ENCODE data around the gene PDE9A.

The PDE9A gene

DNA sequence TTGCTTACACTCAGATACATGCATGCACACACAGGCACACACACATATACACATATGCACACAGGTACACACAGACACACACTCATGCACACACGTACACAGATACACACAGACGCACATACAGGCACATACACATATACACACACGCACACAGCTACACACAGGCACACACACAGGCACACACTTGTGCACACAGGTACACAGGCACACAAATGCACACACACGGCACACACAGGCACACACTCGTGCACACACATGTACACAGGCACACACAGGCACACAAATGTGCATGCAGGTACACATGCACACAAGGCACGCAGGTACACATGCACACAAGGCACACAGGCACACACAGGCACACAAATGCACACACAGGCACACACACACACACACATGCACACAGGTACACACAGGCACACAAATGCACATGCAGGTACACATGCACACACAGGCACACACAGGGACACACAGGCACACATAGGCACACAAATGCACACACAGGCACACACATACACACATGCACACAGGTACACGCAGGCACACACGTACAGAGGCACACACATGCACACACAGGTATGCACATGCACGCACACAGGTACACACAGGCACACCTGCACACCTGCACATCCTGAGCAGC is 115.9 kb downstream of the PDE9A start:
- DNase-seq (ENCODE audit: low read depth, low spot score) = no peak

DNA sequence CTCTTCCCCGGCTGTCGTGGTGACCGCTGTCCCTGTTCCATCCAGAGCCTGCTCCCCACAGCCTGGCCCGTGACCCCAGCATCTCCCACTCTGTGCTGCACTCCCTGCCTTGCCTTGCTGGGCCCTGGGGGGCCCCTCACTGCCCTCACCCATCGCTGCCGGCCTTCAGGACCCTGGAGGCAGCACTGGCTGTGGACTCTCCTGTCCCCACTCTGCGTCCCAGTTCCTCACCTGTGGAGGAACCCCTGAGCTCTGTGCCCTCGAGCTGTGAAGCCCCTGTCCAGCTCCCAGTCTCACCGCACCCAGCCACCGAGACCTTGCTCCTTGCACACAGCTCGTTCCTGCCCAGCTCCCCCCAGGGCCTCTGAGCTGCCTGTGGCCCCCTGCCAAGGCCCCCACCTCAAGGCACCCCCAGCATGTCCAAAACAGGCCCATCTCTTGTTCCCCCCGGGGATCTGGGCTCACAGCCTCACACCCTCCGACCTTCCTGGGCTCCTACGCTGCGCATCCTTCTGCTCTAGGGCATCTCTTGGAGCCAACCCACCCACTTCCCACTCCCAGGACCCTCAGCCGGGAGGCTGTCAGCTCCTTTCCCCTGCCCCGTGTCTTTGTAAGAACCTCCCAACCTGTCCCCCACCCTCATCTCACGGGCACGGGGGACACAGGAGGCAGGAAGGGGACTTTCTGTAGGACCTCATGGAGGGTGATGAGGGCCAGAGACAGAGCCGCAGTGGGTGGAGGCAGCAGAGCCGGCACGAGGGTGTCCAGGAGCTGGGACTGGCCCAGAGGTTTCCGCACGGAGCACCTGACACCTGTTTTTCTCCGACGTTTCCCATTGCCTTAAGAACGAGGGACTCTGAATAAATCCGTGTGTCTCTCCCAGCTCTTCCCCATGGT is 116.6 kb downstream of the PDE9A start:
- DNase-seq (ENCODE audit: low read depth, low spot score) = no peak

DNA sequence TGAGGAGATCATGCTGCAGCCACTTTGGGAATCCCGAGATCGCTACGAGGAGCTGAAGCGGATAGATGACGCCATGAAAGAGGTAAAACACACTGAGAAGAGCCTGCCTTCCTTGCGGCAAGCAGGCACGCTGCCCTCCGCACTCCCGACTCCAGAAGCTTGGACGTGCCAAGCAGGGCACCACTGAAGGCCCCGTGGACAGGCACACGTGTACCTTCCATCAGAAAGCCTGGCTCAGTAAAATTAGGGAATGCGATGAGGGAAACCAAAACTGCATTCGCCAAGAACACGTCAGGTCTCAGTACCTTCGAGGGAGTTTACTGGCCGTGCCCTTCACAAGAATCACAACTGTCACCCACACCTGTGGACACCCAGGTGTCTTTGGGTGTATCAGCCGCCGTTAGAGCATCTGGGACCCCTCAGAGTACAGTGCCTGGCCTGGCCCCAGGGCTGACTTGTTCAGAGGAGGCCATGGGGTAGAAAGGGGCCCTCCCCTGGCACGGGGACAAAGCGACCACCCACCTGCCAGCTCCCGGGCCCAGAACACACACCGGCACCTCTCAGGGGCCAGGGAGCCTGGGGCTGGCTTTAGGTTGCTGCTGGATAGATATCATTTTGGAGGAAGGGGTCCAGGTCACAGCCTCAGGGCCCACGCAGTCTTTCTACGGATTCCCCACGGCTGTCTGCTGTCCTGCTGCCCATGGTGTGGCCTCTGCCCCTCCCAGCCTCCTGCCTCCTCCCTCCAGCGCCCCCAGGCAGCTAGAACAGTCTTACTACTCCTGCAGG is 117.5 kb downstream of the PDE9A start:
- no peak for DNase-seq (ENCODE audit: low read depth, low spot score)

DNA sequence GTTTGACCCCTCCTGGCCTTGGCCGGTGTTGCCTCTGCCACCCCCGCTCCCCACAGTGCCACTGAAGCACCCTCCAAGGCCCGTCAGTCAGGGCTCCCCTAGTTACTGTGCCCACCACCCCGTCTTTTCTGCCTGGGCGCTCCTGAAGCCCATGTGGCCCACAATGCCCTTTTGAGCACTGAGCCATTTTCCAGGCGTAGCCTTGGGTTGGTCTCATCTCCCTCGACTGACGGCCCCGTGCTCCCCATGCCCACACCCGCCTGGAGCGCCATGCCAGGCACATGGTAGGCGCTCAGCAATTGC is 118.0 kb downstream of the PDE9A start:
- no peak for DNase-seq (ENCODE audit: low read depth, low spot score)

DNA sequence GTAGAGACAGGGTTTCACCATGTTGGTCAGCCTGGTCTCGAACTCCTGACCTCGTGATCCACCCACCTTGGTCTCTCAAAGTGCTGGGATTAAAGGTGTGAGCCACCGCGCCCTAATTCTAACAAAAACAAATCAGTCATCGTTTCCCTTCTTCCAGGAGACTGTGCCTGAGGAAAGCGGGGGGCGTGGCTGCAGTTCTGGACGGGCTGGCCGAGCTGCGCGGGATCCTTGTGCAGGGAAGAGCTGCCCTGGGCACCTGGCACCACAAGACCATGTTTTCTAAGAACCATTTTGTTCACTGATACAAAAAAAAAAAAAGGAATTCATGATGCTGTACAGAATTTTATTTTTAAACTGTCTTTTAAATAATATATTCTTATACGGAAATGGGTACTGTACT is 121.7 kb downstream of the PDE9A start:
- DNase-seq (ENCODE audit: low read depth, low spot score) = no peak

DNA sequence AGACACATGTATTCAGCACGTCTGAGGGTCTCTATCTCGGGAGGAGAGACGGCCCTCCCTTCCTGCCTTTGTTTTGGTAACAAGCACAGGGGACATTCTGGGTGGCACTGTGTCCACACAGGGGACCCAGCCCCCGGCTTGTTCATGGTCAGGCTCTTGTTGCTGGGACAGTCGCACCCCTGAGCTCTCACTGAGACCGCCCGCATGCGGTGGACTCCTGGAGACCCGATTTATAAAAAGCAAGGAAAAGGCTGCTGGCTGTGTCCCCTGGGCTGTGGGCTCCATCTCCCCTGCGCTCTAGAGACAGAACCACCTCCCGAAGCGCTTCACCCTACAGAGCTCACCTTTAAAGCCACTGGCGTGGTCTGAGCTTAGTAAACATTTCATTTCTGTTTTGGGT is 122.5 kb downstream of the PDE9A start:
- DNase-seq (ENCODE audit: low read depth, low spot score) = no peak

DNA sequence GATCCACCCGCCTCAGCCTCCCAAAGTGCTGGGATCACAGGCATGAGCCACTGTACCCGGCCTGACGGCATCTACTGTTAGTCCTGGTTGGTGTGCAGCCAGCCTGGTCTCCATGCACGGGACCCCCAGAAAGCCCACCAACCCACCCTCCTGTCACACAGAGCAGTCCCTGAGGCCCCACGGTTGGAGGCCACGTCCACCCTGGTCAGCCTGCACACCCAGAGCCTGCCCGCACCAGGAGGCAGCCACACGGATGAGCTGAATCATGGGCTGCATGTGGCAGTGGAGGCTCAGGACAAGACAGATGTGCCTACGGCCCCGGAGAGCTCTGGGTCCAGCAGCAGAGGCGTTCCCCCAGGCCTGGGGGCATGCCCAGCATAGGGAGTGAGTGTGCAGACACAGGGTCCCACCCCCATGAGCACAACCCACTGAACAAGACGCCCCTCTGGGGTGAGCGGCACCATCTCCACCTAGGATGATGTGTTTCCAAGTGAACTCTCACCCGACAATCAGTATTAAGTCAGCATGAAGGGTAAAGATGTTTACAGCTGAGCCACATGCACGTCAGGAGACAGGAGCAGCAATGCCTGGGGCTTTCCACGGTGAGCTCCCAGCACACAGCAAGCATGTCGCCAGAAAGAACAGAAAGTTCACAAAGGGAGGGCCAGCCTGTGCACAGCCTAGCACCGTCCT is 123.8 kb downstream of the PDE9A start:
- no peak for DNase-seq (ENCODE audit: low read depth, low spot score)

DNA sequence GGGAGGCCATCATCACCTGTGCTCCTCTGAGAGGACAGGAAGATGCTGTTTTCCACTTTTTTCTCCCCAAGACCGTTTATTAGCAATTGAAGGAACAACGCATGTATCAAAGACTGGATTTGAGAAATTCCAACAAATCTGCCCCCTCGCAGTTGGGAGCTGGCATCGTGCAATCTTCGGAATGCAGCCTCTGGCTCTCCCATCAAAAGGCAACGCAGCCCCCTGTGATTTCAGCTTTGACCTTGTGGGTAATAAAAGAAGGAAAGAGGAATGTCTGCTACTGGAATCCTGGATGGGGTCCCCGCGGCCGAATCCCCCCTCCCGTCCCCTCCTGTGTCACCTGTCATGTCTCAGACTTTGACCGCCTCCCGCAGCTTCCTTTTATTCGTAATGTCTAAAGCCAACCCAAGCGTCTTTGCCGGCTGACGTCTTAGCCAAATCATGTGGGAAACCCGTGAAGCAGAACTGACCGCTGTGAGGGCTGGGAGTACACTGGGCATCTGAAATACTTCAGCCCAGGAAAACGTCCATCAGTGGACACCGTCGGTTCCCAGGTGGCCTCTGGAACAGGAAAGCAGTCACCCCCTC is 124.4 kb downstream of the PDE9A start:
- no peak for DNase-seq (ENCODE audit: low read depth, low spot score)

DNA sequence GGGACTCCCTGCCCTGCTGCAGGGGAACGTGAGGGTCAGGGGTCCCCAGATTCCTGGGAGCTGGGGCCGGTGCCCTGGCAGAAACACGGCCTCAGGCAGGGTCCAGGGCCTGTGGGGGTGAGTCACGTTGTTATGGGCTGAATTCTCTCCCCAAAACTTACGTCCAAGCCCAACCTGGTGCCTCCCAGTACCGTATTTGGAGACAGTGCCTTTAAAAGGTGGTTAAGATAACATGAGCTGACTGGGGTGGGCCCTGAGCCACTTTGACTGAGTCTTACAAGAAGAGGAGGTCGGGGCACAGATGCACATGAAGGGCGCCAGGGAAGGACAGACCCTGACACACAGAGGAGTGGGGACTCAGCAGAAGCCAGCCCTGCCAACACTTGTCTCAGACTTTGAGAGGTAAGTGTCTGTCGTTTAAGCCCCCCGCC is 126.0 kb downstream of the PDE9A start:
- no peak for DNase-seq (ENCODE audit: low read depth, low spot score)

DNA sequence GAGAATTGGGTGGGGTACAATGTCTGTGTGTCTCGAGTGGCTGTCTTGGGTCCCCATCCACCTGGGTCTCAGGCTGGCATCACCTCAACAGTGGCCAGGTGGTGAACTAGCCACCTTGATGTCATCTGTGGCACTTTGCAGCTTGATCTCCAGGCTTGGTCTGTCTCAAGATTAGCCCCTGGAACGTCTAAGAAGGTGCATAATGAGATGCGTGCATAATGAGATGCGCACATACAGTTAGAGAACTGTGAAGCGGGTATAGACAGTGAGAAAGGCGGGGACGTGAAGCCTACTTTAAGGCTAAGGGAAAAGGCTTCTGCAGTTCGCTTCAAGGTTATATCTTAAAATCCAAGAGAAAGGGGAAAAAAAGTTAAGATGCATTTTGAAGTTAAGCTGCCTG is 127.2 kb downstream of the PDE9A start:
- DNase-seq (ENCODE audit: low read depth, low spot score) = no peak

DNA sequence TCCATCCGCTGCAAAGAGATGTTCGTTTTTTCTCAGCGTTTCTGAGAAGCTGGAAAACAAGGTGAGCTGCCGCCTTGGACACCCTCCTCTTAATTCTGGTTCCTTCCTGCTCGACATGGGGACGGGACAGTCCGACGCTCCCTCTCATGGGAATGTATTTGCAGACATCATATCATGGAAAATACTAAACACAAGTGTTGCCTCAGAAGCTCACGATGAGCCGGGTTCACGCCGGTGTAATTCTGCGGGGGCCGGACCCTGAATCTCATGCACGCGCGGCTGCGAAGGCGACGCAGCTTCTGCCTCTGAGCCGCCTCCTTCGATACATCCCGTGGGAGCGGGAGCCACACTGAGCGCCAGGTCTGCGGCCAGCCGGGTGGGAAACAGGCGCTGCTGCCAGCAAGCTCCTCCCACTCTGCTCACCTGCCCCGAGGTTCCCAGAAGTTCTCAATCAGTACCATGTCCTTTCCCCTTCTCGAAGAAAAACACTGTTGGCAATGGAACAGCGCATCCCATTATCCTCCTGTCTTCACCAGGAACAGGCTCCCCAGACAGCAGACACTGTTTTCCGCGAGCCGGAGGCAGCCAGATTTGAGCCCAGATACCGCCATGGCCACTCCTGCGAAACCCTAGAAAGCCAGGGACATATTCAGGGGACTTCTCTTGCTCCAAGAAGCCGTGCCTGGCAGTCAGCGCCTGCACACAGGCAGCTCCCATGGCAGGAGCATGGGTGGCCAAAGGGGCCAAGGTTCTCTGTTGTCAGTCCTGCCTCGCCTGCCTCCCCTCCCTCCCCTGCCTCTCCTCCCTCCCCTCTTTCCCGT is 127.9 kb downstream of the PDE9A start:
- DNase-seq (ENCODE audit: low read depth, low spot score) = no peak

DNA sequence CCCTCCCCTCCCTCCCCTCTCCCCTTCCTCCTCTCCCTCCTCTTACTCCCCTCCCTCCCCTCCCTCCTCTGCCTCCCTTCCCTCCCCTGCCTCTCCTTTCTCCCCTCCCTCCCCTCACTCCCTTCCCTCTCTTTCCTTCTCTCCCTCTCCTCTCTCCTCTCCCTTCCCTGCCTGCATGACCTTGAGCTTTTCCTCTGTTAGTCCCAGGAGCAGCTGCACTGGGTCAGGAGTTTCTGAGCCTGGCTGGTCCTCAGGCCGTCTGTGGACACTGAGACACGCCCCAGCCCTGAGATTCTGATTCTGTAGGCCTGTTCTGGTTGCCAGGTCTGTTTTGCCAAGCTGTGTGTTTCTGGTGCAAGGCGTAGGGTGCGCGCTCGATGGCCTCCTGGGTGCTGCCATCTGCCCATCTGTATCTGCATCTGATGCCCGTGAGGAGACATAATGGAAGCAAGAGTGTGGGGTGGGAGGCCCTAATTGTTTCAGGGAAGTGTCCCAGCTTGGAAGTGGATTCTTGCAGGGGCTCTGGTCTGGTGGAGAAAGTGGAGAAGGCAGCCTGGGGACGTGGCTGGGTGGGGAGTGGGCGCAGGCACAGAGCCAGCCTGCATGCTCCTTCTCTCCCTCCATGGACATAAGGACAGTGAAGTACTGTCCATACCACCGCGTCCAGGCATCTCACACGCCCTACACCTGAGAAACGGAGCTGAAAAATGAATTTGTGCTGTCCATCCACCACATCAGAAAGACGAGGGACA is 128.7 kb downstream of the PDE9A start:
- no peak for DNase-seq (ENCODE audit: low read depth, low spot score)

DNA sequence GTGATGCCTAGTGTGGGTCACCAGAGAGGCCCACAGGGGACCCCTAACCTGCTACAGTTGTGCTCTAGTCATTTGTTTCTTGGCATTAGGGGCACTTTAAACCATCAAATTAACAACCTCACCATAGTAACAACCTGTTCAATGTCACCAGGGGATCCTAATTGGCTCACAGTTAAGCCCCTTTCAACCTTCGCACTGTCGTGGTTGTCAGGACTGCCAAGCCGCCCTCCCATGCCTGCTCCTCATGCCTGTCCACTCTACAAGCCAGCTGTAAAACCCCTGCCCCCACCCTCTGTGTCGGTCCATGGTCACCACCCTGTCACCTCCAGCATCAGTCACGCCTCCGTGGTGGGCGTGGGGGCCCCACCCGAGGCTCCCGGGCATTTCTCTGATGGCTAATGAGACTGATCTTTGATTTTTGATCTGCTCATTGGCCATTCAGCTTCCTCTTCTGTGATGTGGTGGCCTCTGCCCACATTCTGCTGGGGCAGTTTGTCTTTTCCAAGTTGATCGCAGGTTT is 129.4 kb downstream of the PDE9A start:
- DNase-seq (ENCODE audit: low read depth, low spot score) = no peak

DNA sequence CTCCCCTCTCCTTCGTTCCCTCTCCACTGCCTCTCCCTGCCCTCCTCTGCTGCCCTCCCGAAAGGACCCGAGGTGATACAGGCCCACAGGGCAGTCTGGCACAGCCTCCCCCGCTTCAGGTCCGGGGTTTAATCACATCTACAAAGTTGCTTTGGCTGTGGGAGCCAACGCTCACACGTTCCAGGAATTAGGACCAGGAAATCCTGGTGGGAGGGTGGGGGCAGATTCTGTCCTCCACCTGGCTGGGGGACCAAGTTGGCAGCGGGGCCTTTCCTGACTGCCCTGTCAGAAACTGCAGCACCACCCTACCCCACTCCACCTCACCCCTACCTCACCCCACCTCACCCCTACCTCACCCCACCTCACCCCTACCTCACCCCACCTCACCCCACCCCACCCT is 130.9 kb downstream of the PDE9A start:
- no peak for DNase-seq (ENCODE audit: low read depth, low spot score)

DNA sequence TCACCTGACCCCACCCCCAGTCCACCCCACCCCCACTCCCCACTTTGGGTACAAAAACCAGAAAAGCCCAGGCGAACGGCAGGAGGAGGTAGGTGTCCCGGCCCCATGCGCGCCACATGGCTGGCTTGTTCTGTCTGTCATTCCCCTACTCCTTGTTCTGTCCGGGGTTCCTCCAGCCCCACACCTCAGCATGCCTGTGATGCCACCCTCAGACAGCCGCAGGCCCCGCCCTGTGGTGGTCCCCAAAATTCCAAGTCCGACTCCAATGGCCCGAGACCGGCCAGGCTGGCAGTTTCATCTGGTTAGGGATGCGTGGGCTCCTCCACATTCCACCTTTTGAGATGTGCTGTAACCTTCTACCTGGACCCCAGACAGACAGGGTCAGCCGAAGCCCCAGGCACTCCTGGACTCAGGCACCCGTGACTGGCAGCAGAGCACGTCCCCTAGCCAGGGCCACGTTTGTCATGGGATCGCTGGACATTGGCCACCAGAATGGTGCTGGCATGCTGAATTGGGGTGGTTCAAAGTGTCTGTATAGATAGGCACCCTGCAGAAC is 131.6 kb downstream of the PDE9A start:
- no peak for DNase-seq (ENCODE audit: low read depth, low spot score)

DNA sequence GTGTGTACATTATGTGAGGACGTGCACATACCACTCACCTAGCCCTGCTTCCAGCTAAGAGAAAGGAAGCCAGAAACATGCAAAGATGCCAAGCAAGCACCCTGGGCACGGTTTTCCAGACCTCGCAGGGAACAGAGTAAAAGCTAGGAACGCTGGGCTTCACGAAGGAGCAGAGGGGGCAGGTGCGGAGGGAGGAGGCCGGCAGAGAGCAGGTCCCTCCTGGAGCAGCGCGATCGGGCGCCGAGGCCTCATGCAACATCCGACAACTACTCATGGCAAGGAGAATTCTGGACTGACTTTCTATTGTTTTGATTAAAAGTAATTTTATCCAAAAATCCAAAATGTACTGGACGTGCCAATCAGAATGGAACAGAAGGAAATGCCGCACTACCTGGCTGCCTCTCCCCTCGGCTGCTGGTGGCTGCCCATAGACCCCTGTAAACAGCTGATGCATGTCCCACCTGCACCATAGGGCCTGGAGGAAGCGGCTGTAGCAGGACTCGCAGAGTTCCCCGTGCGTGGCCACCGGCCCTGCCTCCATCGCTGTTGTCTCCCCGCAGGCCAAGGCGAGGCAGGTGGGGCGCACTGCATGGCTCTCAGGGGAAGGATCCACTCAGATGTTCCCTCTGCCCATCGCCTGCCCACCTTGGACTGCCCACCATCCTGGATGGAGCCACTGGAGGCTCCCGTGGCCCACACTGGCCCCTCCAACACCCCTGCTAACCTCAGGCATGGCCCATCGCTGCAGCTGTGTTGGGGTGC is 132.4 kb downstream of the PDE9A start:
- no peak for DNase-seq (ENCODE audit: low read depth, low spot score)

DNA sequence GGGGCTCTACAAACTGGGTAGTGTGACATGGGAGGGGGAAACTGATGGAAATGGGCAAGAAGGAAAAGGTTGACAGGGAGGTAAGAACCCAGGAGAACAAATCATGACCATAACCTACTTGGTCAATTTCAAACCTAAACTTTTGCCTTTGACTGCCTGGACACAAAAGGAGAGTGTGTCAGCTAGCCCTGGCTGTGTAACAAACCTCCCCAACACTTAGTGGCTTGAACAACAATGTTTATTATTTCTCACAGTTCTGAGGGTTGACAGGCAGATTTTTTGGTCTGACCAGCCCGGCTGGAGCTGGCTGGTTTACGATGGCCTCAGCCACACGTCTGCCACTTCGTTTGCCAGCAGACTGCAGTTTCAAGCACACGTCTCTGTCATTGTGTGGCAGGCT is 133.5 kb downstream of the PDE9A start:
- no peak for DNase-seq (ENCODE audit: low read depth, low spot score)

DNA sequence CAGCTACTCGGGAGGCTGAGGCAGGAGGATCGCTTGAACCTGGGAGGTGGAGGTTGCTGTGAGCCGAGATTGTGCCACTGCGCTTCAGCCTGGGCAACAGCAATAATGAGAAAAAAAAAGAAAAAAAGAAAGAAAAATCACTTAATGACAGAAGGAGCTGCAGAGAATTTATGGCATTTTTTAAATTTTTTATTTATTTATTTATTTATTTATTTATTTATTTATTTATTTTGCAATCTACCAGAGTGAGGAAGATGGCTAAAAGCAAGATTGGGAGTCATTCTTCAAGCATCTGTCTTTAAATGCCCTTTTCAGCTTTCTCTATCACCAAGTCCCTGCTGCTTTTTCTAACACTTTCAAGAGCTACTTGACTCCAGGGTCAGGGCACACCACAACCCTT is 134.2 kb downstream of the PDE9A start:
- no peak for DNase-seq (ENCODE audit: low read depth, low spot score)

Data from iPS DF 19.7 (cell line).